ENCODE data around the gene PRSS3.
A peak's percentile ranks its signal among the peaks of the same experiment; 100 is the strongest.

Gene PRSS3

DNA sequence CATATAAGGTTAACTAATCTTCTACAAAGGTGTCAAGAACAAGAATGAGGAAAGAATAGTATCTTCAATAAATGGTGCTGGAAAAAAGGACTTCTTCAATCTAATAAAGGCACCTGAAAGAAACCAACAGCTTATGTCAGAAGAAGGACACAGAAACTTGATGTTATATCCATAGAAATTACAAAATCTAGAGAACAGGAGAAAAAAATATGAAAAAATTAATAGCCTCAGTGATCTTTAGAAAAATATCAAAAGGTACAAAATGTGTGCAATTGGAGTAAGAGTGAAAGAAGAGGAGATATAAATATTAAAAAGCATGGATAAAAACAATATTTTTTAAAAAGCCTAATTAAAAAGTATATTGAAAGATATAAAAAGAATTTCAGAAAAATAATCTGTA lies 18.8 kb upstream of the PRSS3 start:
- TF ChIP-seq, protein P1, sequence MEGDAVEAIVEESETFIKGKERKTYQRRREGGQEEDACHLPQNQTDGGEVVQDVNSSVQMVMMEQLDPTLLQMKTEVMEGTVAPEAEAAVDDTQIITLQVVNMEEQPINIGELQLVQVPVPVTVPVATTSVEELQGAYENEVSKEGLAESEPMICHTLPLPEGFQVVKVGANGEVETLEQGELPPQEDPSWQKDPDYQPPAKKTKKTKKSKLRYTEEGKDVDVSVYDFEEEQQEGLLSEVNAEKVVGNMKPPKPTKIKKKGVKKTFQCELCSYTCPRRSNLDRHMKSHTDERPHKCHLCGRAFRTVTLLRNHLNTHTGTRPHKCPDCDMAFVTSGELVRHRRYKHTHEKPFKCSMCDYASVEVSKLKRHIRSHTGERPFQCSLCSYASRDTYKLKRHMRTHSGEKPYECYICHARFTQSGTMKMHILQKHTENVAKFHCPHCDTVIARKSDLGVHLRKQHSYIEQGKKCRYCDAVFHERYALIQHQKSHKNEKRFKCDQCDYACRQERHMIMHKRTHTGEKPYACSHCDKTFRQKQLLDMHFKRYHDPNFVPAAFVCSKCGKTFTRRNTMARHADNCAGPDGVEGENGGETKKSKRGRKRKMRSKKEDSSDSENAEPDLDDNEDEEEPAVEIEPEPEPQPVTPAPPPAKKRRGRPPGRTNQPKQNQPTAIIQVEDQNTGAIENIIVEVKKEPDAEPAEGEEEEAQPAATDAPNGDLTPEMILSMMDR (IDR thresholded peaks at IDR 0.05; ENCODE audit: unreplicated experiment in 3 of 3): no peak
- peaks cover 12% of the 10 kb centered on the region for H3K4me1 Mint-ChIP-seq
- H3K27me3 Mint-ChIP-seq (ENCODE audit: low read depth): peaks cover 3% of the 10 kb centered on the region
- peaks cover 4% of the 10 kb centered on the region for H3K36me3 Mint-ChIP-seq (ENCODE audit: low read depth)
- no peak overlapping the region for H3K27ac Mint-ChIP-seq
- H3K4me3 Mint-ChIP-seq: no peak overlapping the region
- peaks cover 10% of the 10 kb centered on the region for H3K9me3 Mint-ChIP-seq

DNA sequence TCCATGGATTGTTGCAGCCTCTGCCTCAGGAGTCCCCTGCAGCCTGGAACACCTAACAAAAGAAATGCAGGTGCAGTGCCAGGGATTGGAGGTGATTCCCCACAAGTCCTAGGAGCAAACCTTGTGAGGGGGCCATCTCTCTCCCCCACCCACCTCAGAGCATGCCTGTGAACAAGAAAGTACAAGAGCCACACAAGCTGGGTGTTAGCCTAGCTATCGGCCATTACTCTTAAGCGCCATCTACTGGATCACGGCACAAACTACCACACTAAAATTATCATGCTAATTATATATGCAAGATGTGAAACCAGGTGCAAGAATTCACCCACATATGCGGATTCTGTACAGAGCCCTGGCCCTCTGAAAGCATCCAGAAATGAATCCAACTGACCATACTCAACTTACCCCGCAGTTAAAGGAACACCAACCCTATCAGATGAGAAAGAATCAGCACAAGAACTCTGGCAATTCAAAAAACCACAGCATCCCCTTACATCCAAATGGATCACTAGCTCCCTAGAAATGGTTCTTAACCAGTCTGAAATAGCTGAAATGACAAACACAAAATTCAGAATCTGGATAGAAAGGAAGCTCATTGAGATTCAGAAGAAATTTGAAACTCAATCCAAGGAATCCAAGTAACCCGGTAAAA lies 16.5 kb upstream of the PRSS3 start:
- H3K27ac Mint-ChIP-seq: no peak overlapping the region
- TF ChIP-seq, protein P1 (IDR thresholded peaks at IDR 0.05; ENCODE audit: unreplicated experiment in 3 of 3): peak; percentile 69 to 76 (median 71)
- peaks cover 3% of the 10 kb centered on the region for H3K27me3 Mint-ChIP-seq (ENCODE audit: low read depth)

DNA sequence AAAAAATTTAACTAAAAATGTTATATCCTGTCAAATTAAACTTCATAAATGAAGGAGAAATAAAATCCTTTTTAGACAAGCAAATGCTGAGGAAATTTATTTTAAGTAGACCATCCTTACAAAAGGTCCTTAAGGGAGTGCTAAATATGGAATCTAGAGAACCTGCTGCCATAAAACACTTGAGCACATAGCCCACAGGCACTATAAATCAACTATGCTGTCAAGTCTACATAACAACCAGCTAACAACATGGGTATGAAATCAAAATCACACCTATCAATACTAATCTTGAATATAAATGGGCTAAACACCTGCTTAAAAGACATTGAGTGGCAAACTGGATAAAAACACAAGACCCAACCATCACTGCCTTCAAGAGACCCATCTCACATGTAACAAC lies 15.1 kb upstream of the PRSS3 start:
- TF ChIP-seq, protein P1 (IDR thresholded peaks at IDR 0.05; ENCODE audit: unreplicated experiment in 3 of 3): no peak
- Mint-ChIP-seq H3K4me1 (peaks cover 5% of the 10 kb centered on the region), H3K36me3 (ENCODE audit: low read depth) (peaks cover 4% of the 10 kb centered on the region), H3K9me3 (peaks cover 6% of the 10 kb centered on the region), H3K4me3 (no peak overlapping the region), H3K27me3 (ENCODE audit: low read depth) (peaks cover 1% of the 10 kb centered on the region), H3K27ac (no peak overlapping the region)

More for the DNA sequence above, 16.5 kb upstream of the PRSS3 start:
- Mint-ChIP-seq H3K9me3 (peaks cover 7% of the 10 kb centered on the region), H3K4me3 (no peak overlapping the region), H3K4me1 (peaks cover 5% of the 10 kb centered on the region), H3K36me3 (ENCODE audit: low read depth) (peaks cover 4% of the 10 kb centered on the region)

GRCh38 chr9:33781736-33782135 lies 13.6 kb upstream of the PRSS3 start:
- TF ChIP-seq, protein P1 (IDR thresholded peaks at IDR 0.05; ENCODE audit: unreplicated experiment in 3 of 3): no peak
- H3K4me1 Mint-ChIP-seq: peaks cover 5% of the 10 kb centered on the region

DNA sequence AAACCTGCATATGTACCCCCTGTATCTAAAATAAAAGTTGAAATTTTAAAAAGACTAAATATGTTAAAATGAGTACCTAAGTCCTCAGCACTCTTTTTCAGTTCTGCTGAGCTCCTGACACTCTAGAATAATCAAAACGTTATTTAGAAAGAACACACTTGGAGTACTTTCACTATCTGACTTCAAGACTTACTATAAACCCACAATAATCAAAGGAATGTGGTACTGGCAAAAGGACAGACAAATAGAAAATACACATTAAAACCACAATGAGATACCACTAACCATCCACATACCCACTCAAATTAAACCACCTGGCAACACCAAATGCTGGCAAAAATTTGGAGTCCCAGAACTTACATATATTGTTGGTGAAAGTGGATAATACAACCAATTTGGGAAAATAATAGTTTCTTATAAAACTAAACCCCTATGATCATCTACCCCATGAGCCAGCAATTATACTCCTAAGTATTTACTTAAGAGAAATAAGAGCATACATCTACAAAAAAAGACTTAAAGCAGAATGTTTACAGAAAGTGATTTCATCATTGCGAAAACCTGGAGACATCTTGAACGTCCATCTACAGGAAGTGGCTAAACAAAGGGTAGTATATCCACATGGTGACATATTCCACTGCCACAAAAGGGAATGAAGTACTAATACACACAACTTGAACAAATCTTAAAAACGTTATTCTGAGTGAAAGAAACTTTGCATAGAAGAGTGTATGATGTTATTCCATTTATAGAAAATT lies 12.8 kb upstream of the PRSS3 start:
- H3K36me3 Mint-ChIP-seq (ENCODE audit: low read depth): no peaks in the 10 kb centered on the region
- no peaks in the 10 kb centered on the region for H3K9me3 Mint-ChIP-seq

More at GRCh38 chr9:33781736-33782135, 13.6 kb upstream of the PRSS3 start:
- no peaks in the 10 kb centered on the region for H3K27me3 Mint-ChIP-seq (ENCODE audit: low read depth)
- H3K9me3 Mint-ChIP-seq: no peaks in the 10 kb centered on the region
- H3K27ac Mint-ChIP-seq: no peak overlapping the region
- H3K4me3 Mint-ChIP-seq: no peak overlapping the region
- no peaks in the 10 kb centered on the region for H3K36me3 Mint-ChIP-seq (ENCODE audit: low read depth)

More for the DNA sequence above, 12.8 kb upstream of the PRSS3 start:
- Mint-ChIP-seq H3K4me3 (no peak overlapping the region), H3K27ac (no peak overlapping the region), H3K27me3 (ENCODE audit: low read depth) (no peaks in the 10 kb centered on the region), H3K4me1 (peaks cover 5% of the 10 kb centered on the region)
- TF ChIP-seq, protein P1 (IDR thresholded peaks at IDR 0.05; ENCODE audit: unreplicated experiment in 3 of 3): no peak
